SKM-1 treated with dmso at 0.1 percent for 144 hours (cell line): ENCODE measurements around the gene UPK3BL2.
"Not testable (repeated sequence)": the region's sequence is repeated elsewhere in the genome, so short reads cannot be mapped to it uniquely, and the experiment has no call there.

Experiments
- DNase-seq: peaks from one replicate; lab custom pipeline; 2025; ENCODE audit not compliant: unreplicated experiment; lab: John Stamatoyannopoulos, UW

The UPK3BL2 gene

DNA sequence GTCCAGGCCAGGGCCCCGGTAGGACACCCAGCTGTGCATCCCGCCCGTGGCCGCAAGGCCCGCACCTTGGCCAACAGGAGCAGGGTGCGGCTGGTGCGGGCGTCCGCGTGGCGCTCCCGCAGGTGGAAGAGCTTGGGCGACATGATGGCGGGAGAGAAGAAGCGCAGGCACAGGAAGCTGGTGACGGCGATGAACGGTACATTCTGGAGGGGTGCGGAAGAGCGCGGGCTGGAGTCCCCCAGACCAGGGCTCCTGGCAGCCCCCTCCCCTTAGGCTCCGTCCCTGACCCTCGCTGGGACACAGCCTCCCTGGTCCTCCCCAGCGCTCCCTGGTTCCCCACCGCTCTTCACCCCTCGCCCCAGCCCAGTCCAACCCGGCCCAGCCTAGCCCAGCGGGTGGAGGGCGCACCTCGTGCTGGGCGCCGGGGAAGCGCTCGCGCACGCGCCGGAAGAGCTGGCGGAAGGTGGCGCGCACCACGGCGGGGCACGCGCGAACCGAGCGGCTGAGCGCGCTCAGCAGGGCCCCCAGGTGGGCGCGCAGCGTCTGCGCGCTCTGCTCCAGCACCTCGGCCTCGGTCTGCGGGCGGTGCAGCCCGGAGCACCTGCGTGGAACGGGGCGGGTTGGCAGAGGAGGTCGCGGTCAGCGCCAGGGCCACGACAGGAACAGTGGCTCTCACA is 48.9 kb downstream of the UPK3BL2 start:
- not testable (repeated sequence) for DNase-seq

GRCh38 chr7:102494026-102494425 is 49.5 kb downstream of the UPK3BL2 start:
- DNase-seq: not testable (repeated sequence)

DNA sequence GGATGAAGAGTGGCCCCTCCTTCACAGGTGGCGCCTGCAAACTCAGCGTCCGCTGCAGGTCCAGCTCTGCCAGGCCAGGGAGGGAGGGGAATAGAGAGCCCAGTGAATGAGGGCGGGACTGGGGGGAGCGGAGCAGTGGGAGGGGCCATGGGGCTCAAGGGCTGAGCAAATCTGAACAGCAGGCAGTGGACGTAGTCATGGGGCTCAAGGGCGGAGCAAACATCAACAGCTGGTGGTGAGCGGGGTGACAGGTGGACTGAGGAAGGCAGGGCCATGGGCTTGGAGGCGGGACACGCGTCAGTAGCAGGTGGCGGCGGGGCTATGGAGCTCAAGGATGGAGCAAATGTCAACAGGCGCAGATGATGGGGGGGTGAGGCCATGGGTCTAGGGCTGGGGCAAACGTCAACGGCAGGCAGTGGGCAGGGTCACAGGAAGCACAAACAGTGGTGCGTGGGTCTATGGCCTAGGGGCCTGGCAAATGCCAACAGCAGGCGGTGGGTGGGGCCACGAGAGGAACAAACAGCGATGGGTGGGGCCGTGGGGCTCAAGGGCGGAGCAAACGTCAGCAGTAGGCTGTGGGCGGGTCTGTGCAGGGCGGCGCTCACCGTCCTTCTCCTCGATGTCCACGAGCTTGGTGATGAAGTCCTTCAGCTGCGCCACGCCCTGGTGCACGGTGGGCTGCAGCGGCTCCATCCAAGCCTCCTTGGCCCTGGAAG is 50.1 kb downstream of the UPK3BL2 start:
- not testable (repeated sequence) for DNase-seq

GRCh38 chr7:102490529-102491075 is 52.9 kb downstream of the UPK3BL2 start:
- not testable (repeated sequence) for DNase-seq
